GM21786 (cell line): ENCODE results near the gene LIG3.
"Not testable (repeated sequence)": the region's sequence is repeated elsewhere in the genome, so short reads cannot be mapped to it uniquely, and the experiment has no call there.

Experiments used
- ATAC-seq: cut with Tn5 transposase; IDR thresholded peaks from one replicate; pipeline ENCODE4 v1.9.1; 2021; ENCODE audit not compliant: unreplicated experiment

LIG3 gene

DNA sequence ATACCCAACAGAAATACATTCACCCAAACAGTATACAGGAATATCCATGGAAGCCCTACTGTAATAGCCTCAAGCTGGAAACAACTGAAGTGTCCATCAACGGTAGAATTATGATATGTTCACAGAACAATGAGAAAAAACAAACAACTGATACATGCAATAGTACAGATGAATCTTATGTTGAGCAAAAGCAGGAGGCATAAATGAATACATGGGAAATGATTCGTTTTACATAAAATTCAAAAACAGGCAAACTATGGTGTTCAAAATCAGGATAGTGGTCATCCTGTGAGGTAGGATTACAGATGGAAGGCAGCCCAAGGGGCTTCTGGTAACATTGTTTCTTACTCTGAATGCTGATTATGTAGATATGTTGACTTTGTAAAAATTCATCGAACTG, 58.1 kb downstream of the LIG3 start:
- no peak for ATAC-seq

DNA sequence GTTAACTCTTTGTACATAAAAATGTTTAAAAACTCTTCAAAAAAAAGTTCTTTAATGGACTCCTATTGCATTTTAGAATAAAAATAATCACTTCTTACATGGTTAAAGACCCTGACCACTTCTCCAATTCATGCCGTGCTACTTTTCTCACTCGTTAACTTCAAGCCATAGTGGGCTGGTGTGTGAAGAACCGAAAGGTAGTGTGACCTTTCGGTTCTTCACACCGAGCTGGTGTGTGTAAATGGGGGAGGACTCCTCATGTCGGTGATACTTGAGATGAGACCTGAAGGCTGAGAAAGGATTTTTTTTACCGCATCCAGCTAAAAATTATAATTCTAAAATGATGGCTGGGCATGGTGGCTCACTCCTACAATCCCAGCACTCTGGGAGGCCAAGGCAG, 61.1 kb downstream of the LIG3 start:
- no peak for ATAC-seq

DNA sequence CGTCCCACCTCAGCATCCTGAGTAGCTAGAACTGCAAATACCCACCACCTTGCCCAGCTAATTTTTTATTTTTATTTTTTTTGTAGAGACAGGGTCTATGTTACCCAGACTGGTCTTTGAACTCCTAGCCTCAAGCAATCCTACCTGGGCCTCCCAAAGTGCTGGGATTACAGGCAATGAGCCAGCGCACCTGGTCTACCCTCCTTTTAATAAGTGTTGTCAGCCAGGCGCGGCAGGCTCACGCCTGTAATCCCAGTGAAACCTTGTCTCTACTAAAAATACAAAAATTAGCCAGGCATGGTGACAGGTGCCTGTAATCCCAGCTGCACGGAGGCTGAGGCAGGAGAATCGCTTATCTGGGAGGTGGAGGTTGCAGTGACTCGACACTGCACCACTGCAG, 63.9 kb downstream of the LIG3 start:
- no peak for ATAC-seq

DNA sequence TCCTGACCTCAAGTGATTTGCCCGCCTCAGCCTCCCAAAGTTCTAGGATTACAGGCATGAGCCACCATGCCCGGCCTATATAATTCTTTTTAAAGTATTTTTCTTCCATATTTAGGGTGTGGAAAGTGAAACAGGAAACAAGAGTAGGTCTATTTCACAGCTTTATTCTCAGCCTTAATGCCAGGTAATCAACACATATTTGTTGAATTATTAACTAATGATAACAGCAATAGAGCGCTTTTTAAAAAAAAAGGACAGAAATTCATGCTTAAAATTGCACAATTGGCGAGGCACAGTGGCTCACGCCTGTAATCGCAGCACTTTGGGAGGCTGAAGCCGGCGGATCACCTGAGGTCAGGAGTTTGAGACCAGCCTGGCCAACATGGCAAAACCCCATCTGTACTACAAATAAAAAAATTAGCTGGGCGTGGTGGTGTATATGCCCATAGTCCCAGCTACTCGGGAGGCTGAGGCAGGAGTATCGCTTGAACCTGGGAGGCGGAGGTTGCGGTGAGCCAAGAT, 65.2 kb downstream of the LIG3 start:
- ATAC-seq = not testable (repeated sequence)

DNA sequence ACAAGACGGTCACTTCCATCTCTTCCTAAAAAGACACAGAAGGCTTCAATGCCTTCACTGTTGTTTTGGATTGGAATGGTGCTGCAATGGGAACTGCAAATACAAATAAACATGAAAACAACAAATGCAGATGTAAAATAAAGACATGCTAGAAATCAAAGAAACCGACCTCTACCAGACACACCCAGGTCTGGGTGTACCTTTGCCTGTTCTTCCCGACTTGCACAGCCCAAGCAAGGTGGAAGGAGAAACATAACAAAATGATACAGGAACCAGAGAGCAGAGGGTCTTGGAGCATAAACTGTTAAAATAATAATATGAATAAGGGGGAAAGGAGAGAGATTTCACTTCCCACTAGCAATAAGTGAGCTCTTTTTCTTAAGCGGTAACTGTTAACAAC, 65.9 kb downstream of the LIG3 start:
- ATAC-seq = no peak

DNA sequence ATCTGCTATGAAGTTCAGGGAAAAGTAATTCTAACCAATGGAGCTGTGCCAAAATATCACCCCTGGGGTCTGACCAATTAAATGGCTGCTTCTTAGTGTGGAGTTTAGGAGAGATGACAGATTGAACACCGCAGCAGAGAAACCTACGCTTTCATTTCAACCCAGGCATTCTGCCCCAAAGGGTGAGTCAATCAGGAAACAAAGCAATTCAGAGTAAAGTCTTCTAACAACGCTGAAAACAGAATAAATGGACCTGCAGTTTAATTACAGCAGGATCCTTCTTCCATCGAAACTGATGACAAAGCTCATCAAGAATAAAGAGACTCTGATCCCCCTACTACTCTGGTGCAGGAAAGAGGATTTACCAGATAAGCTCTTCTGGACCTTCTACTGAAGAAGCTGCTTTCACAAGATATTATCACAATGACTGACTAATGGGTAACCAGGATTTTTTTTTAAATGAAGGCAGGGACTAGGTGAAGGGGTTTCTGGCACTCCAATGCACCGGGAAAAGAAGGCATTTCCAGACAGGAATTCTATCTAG, 66.5 kb downstream of the LIG3 start:
- peak; percentile 47 for ATAC-seq

DNA sequence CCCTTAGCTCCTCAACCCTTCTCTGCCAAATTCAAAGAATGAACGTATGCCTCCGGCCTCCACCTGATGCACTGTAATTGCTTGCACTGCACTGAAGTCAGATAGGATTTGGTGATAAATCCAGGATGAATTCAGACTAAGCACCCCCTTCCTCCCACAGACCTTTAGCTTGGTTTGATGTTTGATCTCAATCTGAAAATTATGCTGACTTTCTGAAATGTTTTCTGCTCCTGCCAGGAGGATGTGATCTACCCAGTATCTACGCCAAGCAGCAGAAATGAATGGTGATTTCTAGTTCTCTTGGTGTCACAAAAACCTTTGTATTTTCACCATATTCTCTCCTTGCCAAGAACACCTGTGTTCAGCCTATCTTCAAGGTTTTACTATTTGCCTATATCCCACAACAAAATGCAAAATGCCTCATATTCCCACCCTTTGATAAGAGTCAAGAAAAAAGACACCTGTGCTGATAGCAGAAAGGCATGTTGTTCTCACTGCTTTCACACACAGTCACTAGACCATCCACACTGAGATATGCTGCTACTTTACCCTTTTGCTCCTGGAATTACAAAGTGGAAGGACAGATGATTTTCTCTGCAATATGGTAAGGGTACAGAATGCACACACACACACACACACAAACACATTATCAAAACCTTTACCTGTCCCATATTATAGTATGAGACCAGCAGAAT, 68.5 kb downstream of the LIG3 start:
- ATAC-seq = no peak

DNA sequence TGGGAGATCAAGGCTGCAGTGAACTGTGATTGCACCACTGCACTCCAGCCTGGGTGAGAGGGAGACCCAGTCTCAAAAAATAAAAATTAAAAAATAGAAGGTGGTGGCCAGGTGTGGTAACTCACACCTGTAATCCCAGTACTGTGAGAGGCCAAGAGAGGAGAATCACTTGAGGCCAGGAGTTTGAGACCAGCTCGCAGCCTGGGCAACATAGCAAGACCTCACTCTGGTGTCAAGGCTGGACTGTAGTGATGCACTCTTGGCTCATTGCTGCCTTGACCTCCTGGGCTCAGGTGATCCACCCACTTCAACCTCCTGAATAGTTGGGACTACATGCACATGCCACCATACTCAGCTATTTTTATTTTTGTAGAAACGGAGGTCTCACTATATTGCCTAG, 69.9 kb downstream of the LIG3 start:
- ATAC-seq = no peak

DNA sequence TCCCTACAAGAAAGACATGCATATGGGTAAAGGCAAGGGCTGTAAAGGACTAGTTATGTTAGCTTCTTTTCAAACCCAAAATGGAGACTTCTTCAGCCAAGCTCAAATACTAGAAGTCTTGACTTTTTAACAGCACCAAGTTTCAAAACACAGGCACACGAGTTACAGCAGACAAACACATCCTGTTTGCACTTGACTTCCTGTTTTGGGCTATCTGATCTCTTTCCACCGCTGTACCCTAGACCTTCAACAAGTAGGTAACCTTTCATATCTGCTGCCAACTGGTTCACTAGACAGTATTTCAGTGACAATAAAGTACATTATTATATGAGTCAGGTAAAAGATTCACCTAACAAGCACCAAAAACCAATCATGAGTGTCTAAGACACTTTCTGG, 70.9 kb downstream of the LIG3 start:
- peak; percentile 63 for ATAC-seq

DNA sequence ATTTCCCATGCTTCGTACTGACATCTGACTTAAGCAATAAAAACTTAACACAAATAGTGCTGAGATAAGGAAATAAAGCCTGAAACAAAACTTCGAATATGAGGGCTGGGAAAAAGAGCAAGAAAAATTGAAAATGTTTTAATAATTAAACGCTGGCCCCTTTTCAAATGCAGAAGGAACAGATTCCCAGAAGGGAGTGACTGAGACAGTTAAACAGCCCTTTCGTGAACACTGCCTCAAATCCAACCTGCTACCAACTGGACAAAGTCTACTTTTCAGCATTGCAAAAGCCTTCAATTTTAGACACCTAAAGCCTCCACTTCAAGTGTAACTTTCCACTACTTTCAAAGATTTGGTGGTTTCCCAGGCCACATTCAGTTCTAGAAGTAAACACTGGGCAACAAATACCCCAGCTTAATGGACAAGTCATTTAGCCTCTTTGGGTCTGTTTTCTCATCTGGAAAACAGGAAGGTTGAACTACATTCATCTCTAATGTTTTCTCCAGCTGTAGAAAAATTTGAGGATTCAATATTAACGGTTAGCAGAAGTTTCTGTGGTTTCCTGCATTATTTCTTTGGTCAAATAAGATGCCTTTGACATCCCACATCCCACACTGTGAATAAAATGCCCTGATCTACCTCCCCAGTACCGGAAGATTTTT, 71.4 kb downstream of the LIG3 start:
- peak; percentile 39 for ATAC-seq

DNA sequence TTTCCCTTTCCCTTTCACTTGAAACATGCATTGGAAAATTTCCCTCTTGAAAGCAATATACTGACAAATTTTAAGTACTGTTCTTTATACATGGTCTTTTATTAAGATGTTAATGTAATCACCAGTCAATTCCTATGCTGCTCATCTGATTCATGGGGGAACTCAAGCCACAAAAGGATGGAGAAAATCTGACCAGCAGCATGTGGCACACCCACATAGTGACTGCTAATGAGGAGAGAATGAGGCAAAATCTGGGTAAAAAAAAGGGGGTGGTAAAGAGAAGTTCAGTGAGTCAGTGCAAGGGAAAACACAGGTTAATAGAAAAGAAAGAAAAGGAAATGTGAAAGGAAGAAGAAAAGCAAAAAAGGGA, 71.9 kb downstream of the LIG3 start:
- no peak for ATAC-seq

DNA sequence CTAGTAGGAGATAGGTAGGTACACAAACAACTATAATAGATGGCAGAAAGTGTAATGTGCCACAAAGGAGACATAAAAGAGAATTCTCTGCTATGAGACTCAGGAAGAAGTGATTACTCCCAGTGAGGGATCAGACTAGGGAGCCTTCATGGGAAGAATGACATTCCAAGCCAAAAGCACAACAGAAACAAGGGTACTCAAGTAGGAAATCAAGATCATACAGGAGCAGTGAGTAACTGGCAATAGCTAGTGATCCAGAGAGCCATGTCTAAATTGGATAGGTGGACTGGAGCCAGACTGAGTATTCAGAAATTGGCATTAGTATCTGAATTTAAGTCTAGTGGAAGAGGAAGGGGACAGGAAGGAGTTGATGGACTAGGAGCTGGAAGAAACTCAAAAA, 72.5 kb downstream of the LIG3 start:
- ATAC-seq = no peak

DNA sequence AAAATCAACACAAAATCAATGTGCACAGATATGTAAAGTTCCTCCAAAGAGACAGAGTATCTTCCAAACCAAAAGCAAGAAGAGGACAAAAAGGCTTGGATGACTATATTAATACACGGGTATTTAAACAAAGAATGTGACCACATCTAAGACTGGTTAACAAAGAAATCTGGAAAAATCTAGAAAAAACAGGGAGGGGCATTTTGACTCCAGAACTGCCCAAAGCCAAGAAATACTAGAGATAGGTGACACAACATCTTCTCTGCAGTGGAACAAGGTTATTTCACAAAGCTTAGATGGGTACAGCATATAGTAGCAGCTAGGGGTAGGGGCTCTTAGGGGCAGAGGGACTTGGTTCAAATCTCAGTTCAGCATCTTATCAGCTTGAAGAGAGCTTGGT, 72.9 kb downstream of the LIG3 start:
- no peak for ATAC-seq

DNA sequence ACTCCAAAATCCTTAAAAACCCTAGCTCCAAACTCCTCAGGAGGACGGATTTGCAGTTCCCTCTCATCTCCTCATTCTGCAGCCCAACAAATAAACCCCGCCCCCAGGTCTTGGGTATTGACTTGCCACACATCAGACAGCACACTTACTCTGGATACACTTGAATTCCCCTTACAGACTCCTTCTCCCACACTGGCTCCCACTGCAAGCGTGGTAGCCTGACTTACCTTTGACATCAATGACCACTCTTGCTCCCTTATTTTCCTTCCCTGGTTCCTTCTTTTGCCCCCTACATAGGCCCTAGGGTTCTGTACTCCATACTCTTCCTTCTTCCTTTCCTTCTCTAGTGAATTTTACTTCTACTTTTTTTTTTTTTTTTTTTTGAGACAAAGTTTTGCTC, 75.7 kb downstream of the LIG3 start:
- ATAC-seq = no peak

DNA sequence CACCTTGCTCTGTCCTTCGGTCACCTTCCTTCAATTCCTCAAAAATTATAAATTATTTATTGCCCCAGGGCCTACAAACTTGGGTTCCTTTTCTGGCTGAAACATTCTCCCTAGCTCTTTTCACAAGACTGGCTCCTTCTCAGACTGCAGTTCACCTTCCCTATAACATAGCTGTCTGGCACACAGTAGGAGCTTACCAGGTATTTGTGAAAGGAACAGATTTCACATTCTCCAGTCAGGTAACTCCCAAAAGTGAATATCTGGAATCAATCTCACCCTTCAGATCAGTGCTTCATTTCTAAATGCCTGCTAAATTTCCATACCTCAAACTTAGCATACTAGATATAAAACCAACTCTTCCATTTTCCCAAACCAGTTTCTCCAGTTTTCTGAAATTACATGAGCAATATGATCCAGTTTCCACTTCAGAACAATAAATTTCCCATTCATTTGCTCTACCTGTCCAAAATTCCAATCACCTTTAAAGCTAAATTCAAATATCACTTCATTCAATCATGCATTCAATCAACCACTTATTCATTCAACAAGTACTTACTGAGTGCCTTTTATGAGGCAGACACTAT, 77.1 kb downstream of the LIG3 start:
- ATAC-seq = no peak
